ENCODE data around the gene BTF3.

DNA sequence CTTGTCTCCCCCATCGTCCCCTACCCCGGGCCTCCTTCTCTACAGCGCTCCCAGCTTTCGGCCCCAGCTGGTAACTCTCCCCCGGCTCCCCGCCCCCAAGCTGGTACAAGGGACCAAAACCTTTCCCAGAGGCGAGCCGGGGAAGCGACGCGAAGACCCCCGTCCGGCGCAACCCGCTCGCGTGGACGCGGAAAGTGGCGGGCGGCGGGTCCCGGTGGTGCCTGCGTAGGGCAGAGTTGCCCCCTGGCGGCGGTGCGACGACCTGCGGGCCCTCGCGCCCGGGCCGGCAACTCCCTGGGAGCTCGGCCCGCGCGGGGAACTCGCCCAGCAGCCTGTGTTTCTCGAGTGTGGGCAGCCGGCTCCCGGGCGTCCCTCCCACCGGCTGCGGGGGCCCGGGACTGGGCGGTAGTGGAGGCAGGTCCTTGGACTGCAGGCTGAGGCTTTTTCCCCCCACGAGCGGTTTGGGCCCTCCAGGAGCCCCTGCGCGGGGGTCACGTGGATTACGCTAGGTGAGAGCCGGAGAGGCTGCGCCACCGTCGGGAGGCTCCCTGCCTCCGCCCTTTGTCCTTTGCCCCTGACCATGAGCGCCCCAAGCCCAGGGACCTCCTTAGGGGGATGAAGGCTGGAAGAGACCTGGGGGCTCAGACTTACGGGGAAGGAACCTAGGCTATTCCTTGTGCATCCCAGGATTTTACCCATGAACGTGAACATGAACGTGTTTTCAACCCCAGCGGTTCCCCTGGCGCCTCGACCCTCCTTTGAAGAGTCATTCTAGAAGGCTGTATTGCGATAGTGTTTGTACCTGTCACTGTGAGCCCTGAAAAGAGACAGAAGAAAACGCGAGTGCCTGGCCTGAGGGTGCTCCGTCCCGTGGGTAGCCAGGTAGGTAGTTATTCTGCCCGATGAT is 46.8 kb upstream of the BTF3 start:
- TF ChIP-seq, protein P1, sequence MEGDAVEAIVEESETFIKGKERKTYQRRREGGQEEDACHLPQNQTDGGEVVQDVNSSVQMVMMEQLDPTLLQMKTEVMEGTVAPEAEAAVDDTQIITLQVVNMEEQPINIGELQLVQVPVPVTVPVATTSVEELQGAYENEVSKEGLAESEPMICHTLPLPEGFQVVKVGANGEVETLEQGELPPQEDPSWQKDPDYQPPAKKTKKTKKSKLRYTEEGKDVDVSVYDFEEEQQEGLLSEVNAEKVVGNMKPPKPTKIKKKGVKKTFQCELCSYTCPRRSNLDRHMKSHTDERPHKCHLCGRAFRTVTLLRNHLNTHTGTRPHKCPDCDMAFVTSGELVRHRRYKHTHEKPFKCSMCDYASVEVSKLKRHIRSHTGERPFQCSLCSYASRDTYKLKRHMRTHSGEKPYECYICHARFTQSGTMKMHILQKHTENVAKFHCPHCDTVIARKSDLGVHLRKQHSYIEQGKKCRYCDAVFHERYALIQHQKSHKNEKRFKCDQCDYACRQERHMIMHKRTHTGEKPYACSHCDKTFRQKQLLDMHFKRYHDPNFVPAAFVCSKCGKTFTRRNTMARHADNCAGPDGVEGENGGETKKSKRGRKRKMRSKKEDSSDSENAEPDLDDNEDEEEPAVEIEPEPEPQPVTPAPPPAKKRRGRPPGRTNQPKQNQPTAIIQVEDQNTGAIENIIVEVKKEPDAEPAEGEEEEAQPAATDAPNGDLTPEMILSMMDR (IDR thresholded peaks at IDR 0.05) = peak; percentile 65 to 91 (median 86)
- TF ChIP-seq POLR2A (IDR thresholded peaks at IDR 0.05) = no peak

Measured in body of pancreas (tissue), 4 donors.